GM10266 (cell line): ENCODE results near the gene EHMT1.

Experiments
- DNase-seq: peaks from one replicate; pipeline ENCODE4 v3.0.0; 2012; ENCODE audit errors: extremely low spot score
- TF ChIP-seq, protein P1 (sequence below): IDR thresholded peaks from 2 replicates; pipeline ENCODE4 v1.5.1; 2012; ENCODE audit warnings: mild to moderate bottlenecking, low read depth; ENCODE audit not compliant: control insufficient read depth, insufficient read depth; ENCODE audit errors: missing control alignments

Gene EHMT1

GRCh38 chr9:137705443-137705863, 86.6 kb downstream of the EHMT1 start:
- TF ChIP-seq, protein P1, sequence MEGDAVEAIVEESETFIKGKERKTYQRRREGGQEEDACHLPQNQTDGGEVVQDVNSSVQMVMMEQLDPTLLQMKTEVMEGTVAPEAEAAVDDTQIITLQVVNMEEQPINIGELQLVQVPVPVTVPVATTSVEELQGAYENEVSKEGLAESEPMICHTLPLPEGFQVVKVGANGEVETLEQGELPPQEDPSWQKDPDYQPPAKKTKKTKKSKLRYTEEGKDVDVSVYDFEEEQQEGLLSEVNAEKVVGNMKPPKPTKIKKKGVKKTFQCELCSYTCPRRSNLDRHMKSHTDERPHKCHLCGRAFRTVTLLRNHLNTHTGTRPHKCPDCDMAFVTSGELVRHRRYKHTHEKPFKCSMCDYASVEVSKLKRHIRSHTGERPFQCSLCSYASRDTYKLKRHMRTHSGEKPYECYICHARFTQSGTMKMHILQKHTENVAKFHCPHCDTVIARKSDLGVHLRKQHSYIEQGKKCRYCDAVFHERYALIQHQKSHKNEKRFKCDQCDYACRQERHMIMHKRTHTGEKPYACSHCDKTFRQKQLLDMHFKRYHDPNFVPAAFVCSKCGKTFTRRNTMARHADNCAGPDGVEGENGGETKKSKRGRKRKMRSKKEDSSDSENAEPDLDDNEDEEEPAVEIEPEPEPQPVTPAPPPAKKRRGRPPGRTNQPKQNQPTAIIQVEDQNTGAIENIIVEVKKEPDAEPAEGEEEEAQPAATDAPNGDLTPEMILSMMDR, result no peak
- DNase-seq, result peak; percentile 83

GRCh38 chr9:137705906-137706305, 87.1 kb downstream of the EHMT1 start:
- TF ChIP-seq, protein P1, result no peak

DNA sequence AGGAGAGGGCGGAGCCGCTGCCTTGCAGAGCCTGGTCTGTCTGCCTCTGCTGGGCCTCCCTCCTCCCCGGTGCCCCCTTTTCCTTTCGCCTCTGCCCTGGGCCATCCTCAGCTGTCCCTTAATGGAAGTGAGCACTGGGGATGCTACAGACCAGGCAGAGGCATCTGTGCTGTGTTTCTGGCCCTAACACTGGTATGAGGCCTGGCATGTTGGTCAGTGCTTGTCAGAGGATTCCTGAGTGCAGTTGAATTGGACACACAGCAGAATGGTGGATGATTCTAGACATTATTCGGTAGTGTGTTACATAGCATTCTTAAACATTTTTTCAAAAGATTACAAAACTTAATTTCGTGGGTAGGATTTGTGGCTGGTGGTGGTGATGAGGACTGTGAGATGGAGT, 88.6 kb downstream of the EHMT1 start:
- DNase-seq, result no peak
- TF ChIP-seq, protein P1, result no peak

More at GRCh38 chr9:137705906-137706305, 87.1 kb downstream of the EHMT1 start:
- DNase-seq, result peak; percentile 67

DNA sequence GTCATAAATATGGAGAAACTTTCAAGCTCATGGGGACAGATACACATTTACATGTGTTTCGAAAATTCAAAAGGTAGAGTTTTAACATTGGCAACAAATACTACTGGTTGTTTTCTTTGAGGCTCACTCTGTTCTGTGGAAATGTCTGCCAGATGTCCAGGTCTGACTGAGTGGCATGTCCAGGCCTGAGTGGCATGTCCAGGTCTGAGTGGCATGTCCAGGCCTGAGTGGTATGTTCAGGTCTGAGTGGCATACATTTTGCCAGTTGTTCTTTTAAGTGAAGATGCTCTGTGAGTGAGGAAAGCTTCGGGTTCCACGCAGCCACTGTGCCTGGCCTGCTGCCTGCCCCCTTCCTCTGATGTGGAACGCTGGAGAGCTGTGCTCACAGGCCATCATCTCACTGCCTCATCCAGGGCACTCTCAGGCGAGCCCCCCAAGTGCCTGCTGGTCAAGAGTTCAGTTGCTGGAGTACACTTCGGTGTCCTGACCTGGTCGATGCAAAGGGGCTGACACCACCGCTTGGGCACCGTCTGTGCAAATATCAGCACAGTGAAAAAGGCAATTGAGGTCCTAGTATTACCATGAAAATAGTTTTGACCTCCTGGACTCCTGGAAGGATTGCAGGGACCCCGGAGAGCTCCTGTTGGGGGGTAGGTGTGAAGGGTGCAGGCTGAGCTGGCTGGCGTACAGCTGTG, 89.9 kb downstream of the EHMT1 start:
- TF ChIP-seq, protein P1, result no peak

DNA sequence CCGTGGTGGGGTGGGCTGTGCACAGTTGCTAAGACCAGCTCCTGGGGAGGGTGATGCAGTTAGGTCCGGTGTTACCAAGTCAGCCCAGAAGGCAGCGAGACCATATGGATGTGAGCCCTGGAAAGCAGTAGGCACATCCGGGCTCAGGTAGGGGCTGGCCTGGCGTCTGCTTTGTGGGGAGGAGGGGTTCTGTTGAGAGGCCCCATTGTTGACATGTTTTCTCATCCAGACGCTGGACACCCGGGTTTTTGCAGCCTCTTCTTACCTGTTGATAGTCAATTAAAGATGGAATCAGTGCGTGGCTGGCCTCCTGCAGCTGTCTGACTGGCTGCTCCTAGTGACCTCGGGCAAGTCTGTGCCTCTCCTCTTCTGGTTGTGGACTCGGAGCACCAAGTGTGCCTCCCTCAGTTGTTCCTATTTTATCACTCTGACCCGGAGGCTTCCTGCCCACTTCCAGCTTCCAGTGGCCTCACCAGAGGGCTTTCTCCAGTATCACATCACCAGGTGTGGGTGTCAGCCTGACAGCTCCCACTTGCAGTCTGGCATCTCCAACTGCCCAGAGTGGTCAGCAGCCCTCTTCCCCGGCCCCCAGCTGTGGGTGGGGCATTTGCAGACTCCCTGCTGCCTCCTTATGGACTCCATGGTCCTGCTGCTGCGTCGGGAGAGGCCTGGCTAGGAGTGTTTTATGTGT, 90.8 kb downstream of the EHMT1 start:
- DNase-seq, result no peak
- TF ChIP-seq, protein P1, result no peak

More for the DNA sequence above, 89.9 kb downstream of the EHMT1 start:
- no peak for DNase-seq

DNA sequence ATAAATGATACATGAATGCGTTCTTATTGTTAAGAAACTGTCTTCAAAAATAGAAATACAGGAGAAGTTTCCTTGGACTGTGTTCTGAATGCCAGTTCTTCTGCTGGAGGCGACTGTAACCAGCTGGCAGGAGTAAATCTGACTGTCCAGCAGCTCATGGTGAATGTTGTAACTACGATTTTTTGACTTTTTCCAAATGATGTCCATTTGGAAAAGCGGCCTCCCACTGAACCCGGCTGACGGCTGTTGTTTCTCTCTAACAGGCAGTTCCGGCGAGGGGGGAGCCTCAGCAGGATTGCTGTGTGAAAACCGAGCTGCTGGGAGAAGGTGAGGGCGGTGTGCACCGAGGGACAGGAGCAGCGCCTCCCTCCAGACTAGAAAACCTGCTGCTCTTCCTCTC, 91.9 kb downstream of the EHMT1 start:
- DNase-seq, result no peak
- TF ChIP-seq, protein P1, result no peak

GRCh38 chr9:137711678-137712105, 92.9 kb downstream of the EHMT1 start:
- no peak for DNase-seq

More at GRCh38 chr9:137711678-137712105, 92.9 kb downstream of the EHMT1 start:
- TF ChIP-seq, protein P1, result no peak
